GM20000 (cell line): ENCODE results near the gene UGDH.

Experiments
- DNase-seq: peaks from one replicate; pipeline ENCODE4 v3.0.0; 2012; ENCODE audit warnings: low spot score
- CTCF ChIP-seq: IDR thresholded peaks from 2 replicates; pipeline ENCODE4 v1.5.1; 2012; ENCODE audit warnings: mild to moderate bottlenecking, control low read depth; ENCODE audit errors: extremely low read depth, missing control alignments

The UGDH gene

DNA sequence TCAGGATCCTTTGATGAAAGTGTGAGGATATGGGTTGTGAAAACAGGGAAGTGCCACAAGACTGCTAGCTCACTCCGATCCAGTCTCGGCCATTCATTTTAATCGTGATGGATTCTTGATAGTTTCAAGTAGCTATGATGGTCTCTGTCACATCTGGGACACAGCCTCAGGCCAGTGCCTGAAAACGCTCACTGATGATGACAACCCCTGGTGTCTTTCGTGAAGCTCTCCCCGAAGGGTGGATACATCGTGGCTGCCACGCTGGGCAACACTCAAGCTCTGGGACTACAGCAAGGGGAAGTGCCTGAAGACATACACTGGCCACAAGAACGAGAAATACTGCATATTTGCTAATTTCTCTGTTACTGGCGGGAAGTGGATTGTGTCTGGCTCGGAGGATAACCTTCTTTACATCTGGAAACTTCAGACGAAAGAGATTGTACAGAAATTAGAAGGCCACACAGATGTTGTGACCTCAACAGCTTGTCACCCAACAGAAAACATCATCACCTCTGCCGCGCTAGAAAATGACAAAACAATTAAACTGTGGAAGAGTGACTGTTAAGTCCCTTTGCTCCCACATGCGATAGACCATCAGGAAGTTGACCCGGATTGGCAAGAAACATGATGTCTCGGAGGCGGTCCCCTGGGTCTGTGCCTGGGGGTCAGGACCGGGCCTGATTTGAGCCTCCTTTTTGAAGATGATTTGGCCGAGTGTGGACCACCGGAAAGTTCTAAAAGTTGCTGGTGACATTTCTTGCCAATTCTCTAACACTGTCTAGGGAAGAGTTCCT lies 46.1 kb downstream of the UGDH start:
- TF ChIP-seq CTCF, result no peak
- DNase-seq, result no peak

- DNase-seq, result no peak
- TF ChIP-seq CTCF, result no peak
Observed at GRCh38 chr4:39480251-39480650, 47.0 kb downstream of the UGDH start.

- no peak for DNase-seq
- TF ChIP-seq CTCF, result no peak
Observed at GRCh38 chr4:39476187-39476895, 50.9 kb downstream of the UGDH start.

GRCh38 chr4:39472396-39472795 lies 54.8 kb downstream of the UGDH start:
- DNase-seq, result no peak

GRCh38 chr4:39470402-39470801 lies 56.8 kb downstream of the UGDH start:
- DNase-seq, result no peak
- TF ChIP-seq CTCF, result no peak

More at GRCh38 chr4:39472396-39472795, 54.8 kb downstream of the UGDH start:
- TF ChIP-seq CTCF, result no peak

- TF ChIP-seq CTCF, result peak; percentile 72
- DNase-seq, result peak; percentile 69
Observed at GRCh38 chr4:39469429-39470077, 57.7 kb downstream of the UGDH start.

DNA sequence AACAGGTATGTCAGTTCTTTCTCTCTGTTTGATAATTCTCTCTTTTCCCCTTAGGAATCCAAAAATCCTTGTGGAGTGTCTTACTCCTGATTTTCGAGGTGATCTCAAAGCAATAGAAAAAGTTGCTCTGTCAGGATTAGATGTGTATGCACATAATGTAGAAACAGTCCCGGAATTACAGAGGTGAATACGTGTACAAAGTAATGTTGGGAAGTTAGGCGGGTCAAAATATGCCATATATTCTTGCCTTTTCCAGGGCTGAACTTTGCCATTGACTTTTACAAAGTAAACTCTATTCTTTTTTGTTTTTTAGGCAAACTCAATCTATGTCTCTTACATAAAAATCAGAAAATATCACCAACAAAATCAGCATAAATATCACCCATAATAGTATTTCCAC lies 59.8 kb downstream of the UGDH start:
- no peak for DNase-seq
- no peak for TF ChIP-seq CTCF
